ENCODE results near the gene MORN1. TPM values are rescaled to one million over a fixed set of nuclear protein-coding genes. Genes with fewer than 3 reads are reported as not detected.

Gene MORN1
- total RNA-seq, 2 experiments from 2014 or later: 5.3 to 6.5 TPM

DNA sequence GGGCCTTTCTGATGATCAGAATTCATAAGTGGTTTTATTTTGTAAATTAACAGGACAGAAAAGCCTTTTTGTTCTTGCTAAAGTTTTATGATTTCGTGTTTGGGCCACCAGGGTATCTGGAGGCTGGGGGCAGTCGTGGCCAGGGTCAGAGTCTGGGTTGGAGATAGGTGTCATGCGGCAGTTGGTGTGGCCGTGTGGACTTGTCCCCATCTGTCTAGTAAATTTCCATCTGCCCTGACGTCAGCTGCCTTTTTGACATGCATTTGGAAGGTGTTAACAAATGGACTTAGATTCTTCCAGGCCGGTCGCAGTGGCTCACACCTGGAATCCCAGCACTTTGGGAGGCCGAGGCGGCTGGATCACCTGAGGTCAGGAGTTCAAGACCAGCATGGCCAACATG, 106.4 kb downstream of the MORN1 start:
- Mint-ChIP-seq H3K4me3 (peak overlapping the region; percentile 43), H3K27ac (peak overlapping the region; percentile 99), H3K4me1 (ENCODE audit: low read depth) (peaks cover 37% of the 10 kb centered on the region), H3K36me3 (ENCODE audit: low read depth) (peaks cover 51% of the 10 kb centered on the region), H3K9me3 (no peaks in the 10 kb centered on the region), H3K27me3 (no peaks in the 10 kb centered on the region)
- peaks cover 0 to 6% of the 10 kb centered on the region in 2 experiments for H3K9me3 ChIP-seq (ENCODE audit: control insufficient read depth in 1 of 2, insufficient read depth in 1 of 2, low read length in 2 of 2)
- peaks cover 15% of the 10 kb centered on the region for H3K36me3 ChIP-seq (ENCODE audit: insufficient read depth, low read length)
- intact Hi-C loops (cut with DNase I, micrococcal nuclease): no loop called here
- TF ChIP-seq, protein P1, sequence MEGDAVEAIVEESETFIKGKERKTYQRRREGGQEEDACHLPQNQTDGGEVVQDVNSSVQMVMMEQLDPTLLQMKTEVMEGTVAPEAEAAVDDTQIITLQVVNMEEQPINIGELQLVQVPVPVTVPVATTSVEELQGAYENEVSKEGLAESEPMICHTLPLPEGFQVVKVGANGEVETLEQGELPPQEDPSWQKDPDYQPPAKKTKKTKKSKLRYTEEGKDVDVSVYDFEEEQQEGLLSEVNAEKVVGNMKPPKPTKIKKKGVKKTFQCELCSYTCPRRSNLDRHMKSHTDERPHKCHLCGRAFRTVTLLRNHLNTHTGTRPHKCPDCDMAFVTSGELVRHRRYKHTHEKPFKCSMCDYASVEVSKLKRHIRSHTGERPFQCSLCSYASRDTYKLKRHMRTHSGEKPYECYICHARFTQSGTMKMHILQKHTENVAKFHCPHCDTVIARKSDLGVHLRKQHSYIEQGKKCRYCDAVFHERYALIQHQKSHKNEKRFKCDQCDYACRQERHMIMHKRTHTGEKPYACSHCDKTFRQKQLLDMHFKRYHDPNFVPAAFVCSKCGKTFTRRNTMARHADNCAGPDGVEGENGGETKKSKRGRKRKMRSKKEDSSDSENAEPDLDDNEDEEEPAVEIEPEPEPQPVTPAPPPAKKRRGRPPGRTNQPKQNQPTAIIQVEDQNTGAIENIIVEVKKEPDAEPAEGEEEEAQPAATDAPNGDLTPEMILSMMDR (IDR thresholded peaks at IDR 0.05): no peak
- H3K27me3 ChIP-seq (ENCODE audit: control insufficient read depth in 1 of 2, insufficient read depth in 2 of 2, low read length in 2 of 2): no peaks in the 10 kb centered on the region
- H3K4me1 ChIP-seq (ENCODE audit: insufficient read depth, low read length): peaks cover 66% of the 10 kb centered on the region
- DNase-seq (no peak), ATAC-seq (ENCODE audit: poor library complexity) (no peak)
- H3K4me3 ChIP-seq (ENCODE audit: low read length): no peak overlapping the region
- CTCF ChIA-PET: interaction anchor here (0.7 kb wide), 1 partner anchor 40 kb away, joined by 4 read pairs; no protein-coding TSS in a partner anchor
- no peak overlapping the region for H3K27ac ChIP-seq (ENCODE audit: low read depth in 1 of 2, low read length in 2 of 2)
- POLR2A ChIA-PET: interaction anchor here (0.6 to 0.7 kb wide), 2 partner anchors 16 to 400 kb away, joined by 3 read pairs; no protein-coding TSS in a partner anchor

DNA sequence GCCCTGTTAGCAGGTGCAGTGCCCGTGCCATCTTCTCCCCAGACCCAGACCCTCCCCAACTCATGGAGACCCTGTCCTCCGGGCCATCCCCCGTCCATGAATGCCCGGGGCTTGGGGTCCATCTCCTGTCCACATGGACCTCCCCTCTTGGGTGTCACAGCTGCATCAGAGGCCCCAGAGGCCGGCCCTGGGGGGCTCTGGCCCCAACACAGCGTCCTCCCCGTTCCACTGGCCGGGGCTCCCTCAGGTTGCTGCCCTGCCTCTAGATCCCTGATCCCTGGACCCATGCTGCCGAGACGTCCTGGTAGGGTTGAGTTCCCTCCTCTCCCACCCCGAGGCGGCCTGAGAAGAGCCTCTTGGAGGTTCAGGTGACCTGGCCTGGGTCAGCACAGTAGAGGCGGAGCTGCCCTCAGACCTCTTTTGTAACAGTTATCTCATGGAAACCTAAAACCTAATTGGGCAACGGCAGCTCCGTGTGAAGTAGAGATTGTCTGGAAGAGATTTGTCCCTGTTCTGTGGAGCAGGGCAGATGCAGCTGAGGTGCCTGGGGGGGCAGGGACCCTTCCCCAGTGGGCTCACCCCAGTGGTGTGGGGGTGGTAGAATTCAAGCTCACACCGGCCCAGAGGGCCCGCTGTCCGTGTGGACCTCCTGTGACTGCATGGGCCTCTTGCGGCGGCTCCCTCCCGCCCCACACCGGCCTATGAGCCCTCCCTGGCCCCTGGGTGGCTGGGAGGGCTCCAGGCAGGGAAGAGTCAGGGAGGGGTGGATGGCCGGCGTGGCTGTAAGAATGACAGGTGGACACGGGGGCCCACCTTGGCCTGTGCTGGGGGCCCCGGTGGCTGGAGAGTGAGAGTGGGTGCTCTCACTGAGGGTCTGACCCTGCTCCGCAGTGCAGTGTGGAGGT, 107.1 kb downstream of the MORN1 start:
- Histone ChIP-seq H3K4me3 (ENCODE audit: low read length) (no peak overlapping the region), H3K27me3 (ENCODE audit: control insufficient read depth in 1 of 2, insufficient read depth in 2 of 2, low read length in 2 of 2) (no peaks in the 10 kb centered on the region), H3K9me3 (ENCODE audit: control insufficient read depth in 1 of 2, insufficient read depth in 1 of 2, low read length in 2 of 2) (peaks cover 0 to 8% of the 10 kb centered on the region in 2 experiments), H3K27ac (ENCODE audit: low read depth in 1 of 2, low read length in 2 of 2) (no peak overlapping the region), H3K36me3 (ENCODE audit: insufficient read depth, low read length) (peaks cover 19% of the 10 kb centered on the region), H3K4me1 (ENCODE audit: insufficient read depth, low read length) (peaks cover 66% of the 10 kb centered on the region)
- peak overlapping the region; percentile 54 for H3K4me3 Mint-ChIP-seq
- H3K27me3 Mint-ChIP-seq: no peaks in the 10 kb centered on the region
- ChIA-PET POLR2A (interaction anchor here (1.6 kb wide), 1 partner anchor 17 kb away, joined by 4 read pairs; no protein-coding TSS in a partner anchor), CTCF (no interaction called here)
- peaks cover 53% of the 10 kb centered on the region for H3K36me3 Mint-ChIP-seq (ENCODE audit: low read depth)
- H3K4me1 Mint-ChIP-seq (ENCODE audit: low read depth): peaks cover 37% of the 10 kb centered on the region
- no peaks in the 10 kb centered on the region for H3K9me3 Mint-ChIP-seq
- DNase-seq: no peak
- TF ChIP-seq, protein P1 (IDR thresholded peaks at IDR 0.05): no peak
- intact Hi-C loops (cut with DNase I, micrococcal nuclease): no loop called here
- peak overlapping the region; percentile 99 for H3K27ac Mint-ChIP-seq
- ATAC-seq (ENCODE audit: poor library complexity): no peak

DNA sequence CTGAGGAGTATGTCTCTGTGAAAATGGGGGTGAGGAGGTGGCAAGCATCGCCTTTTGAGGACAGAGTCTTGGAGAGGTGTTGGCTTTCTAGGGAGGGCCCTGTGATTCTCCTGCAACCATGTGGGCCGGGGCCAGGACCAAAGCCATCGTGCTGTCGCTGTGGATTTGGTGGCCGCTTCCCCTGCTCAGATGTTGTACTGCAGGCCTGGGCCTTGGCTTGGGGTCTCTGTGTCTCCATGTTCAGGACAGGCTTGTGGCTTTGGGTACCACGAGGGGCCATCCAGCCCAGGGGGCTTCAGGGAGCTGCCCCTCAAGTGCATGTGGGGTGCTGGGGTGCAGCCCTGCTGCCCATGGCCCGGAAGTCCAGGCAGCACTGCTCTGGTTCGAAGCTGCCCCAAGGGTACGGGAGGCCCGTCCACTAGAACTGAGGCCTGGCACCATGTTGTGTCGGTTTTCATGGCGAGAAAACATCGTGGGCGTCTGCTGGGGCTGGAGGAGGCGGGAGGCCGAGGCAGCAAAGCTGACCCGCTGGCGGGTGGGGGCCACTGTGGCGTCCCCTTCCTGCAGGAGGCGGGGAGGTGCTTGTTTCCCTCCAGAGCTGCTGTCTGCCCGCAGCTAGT, 107.9 kb downstream of the MORN1 start:
- TF ChIP-seq, protein P1 (IDR thresholded peaks at IDR 0.05): no peak
- peaks cover 53% of the 10 kb centered on the region for H3K36me3 Mint-ChIP-seq (ENCODE audit: low read depth)
- no peaks in the 10 kb centered on the region for H3K27me3 Mint-ChIP-seq
- intact Hi-C loops (cut with DNase I, micrococcal nuclease): no loop called here
- no peaks in the 10 kb centered on the region for H3K9me3 Mint-ChIP-seq
- DNase-seq: no peak
- ChIA-PET CTCF (no interaction called here), POLR2A (interaction anchor here (1.6 kb wide), 1 partner anchor 18 kb away, joined by 4 read pairs; no protein-coding TSS in a partner anchor)
- ATAC-seq (ENCODE audit: poor library complexity): peak; percentile 5
- H3K27ac Mint-ChIP-seq: peak overlapping the region; percentile 77
- peaks cover 0 to 8% of the 10 kb centered on the region in 2 experiments for H3K9me3 ChIP-seq (ENCODE audit: control insufficient read depth in 1 of 2, insufficient read depth in 1 of 2, low read length in 2 of 2)
- peaks cover 66% of the 10 kb centered on the region for H3K4me1 ChIP-seq (ENCODE audit: insufficient read depth, low read length)
- no peaks in the 10 kb centered on the region for H3K27me3 ChIP-seq (ENCODE audit: control insufficient read depth in 1 of 2, insufficient read depth in 2 of 2, low read length in 2 of 2)
- H3K27ac ChIP-seq (ENCODE audit: low read depth in 1 of 2, low read length in 2 of 2): no peak overlapping the region
- H3K4me3 ChIP-seq (ENCODE audit: low read length): no peak overlapping the region
- peaks cover 19% of the 10 kb centered on the region for H3K36me3 ChIP-seq (ENCODE audit: insufficient read depth, low read length)
- peak overlapping the region; percentile 25 for H3K4me3 Mint-ChIP-seq
- H3K4me1 Mint-ChIP-seq (ENCODE audit: low read depth): peaks cover 34% of the 10 kb centered on the region

Measured in CD4-positive, alpha-beta T cell (primary cell).